ENCODE measurements around the gene SPEM3.

The SPEM3 gene

DNA sequence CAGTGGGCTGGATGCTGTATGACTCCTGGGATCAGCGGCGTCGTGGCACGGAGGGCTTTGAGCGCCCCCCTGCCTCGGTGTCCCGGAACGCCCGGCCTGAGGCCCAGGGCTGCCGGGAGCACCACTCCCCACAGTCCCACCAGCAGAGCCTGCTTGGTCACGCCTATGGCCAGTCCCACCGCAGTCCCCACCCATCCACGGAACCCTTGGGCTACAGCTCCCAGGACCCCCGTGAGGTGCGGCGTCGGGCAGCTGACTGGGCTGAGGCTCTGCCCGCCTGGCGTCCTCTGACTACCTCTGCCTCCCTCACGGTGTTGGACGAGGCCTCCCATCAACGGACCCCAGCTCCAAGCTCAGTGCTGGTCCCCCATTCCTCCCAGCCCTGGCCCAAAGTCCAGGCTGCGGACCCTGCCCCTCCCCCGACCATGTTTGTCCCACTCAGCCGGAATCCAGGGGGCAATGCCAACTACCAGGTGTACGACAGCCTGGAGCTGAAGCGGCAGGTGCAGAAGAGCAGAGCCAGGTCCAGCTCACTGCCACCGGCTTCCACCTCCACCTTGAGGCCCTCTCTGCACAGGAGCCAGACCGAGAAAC lies 1.7 kb upstream of the SPEM3 start:
- Histone ChIP-seq H3K4me3 (replicated peaks; ENCODE audit: insufficient read depth, low read length) (no peak overlapping the region), H3K27me3 (ENCODE audit: insufficient read depth, poor library complexity, severe bottlenecking) (no peaks in the 10 kb centered on the region), H3K27ac (replicated peaks) (no peak overlapping the region)
- no peak for DNase-seq (ENCODE audit: low read depth in 1 of 2, low spot score in 1 of 2)
- no peak for TF ChIP-seq GABPA (IDR thresholded peaks at IDR 0.05; ENCODE audit: low read depth)
- TF ChIP-seq, protein P1, sequence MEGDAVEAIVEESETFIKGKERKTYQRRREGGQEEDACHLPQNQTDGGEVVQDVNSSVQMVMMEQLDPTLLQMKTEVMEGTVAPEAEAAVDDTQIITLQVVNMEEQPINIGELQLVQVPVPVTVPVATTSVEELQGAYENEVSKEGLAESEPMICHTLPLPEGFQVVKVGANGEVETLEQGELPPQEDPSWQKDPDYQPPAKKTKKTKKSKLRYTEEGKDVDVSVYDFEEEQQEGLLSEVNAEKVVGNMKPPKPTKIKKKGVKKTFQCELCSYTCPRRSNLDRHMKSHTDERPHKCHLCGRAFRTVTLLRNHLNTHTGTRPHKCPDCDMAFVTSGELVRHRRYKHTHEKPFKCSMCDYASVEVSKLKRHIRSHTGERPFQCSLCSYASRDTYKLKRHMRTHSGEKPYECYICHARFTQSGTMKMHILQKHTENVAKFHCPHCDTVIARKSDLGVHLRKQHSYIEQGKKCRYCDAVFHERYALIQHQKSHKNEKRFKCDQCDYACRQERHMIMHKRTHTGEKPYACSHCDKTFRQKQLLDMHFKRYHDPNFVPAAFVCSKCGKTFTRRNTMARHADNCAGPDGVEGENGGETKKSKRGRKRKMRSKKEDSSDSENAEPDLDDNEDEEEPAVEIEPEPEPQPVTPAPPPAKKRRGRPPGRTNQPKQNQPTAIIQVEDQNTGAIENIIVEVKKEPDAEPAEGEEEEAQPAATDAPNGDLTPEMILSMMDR (IDR thresholded peaks at IDR 0.05; ENCODE audit: insufficient read depth, low read length), result no peak
- TF ChIP-seq, protein P2, sequence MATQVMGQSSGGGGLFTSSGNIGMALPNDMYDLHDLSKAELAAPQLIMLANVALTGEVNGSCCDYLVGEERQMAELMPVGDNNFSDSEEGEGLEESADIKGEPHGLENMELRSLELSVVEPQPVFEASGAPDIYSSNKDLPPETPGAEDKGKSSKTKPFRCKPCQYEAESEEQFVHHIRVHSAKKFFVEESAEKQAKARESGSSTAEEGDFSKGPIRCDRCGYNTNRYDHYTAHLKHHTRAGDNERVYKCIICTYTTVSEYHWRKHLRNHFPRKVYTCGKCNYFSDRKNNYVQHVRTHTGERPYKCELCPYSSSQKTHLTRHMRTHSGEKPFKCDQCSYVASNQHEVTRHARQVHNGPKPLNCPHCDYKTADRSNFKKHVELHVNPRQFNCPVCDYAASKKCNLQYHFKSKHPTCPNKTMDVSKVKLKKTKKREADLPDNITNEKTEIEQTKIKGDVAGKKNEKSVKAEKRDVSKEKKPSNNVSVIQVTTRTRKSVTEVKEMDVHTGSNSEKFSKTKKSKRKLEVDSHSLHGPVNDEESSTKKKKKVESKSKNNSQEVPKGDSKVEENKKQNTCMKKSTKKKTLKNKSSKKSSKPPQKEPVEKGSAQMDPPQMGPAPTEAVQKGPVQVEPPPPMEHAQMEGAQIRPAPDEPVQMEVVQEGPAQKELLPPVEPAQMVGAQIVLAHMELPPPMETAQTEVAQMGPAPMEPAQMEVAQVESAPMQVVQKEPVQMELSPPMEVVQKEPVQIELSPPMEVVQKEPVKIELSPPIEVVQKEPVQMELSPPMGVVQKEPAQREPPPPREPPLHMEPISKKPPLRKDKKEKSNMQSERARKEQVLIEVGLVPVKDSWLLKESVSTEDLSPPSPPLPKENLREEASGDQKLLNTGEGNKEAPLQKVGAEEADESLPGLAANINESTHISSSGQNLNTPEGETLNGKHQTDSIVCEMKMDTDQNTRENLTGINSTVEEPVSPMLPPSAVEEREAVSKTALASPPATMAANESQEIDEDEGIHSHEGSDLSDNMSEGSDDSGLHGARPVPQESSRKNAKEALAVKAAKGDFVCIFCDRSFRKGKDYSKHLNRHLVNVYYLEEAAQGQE (IDR thresholded peaks at IDR 0.05; ENCODE audit: insufficient replicate concordance, low read depth), result no peak
- no peak for TF ChIP-seq SPI1 (IDR thresholded peaks at IDR 0.05; ENCODE audit: borderline replicate concordance, low read depth)
- no peak for TF ChIP-seq POLR2AphosphoS5 (IDR thresholded peaks at IDR 0.05; ENCODE audit: low read depth)

DNA sequence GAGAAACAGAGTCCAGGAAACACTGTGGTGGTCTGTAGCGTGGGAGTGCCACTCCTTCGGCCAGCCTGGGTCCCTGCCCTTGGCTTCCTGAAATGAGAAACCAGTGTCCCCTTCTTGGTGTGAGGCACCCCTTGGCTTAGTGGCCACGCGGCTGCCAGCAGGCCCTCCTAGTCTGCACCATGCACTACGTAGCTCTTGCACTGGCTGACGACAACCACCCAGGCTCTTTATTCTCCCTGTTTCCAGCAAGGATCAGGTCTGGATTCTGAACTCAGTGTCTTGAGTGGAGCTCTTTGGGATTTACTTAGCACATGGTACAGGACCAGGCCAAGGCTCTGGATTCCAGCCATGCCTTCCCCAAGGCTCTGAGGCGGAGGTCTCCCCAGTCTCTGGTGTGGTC lies 1.1 kb upstream of the SPEM3 start:
- no peak for DNase-seq (ENCODE audit: low read depth in 1 of 2, low spot score in 1 of 2)
- Histone ChIP-seq H3K27ac (replicated peaks) (no peak overlapping the region), H3K27me3 (ENCODE audit: insufficient read depth, poor library complexity, severe bottlenecking) (no peaks in the 10 kb centered on the region), H3K4me3 (replicated peaks; ENCODE audit: insufficient read depth, low read length) (no peak overlapping the region)
- TF ChIP-seq, protein P1 (IDR thresholded peaks at IDR 0.05; ENCODE audit: insufficient read depth, low read length), result no peak
- TF ChIP-seq POLR2AphosphoS5 (IDR thresholded peaks at IDR 0.05; ENCODE audit: low read depth) (no peak), GABPA (IDR thresholded peaks at IDR 0.05; ENCODE audit: low read depth) (no peak), SPI1 (IDR thresholded peaks at IDR 0.05; ENCODE audit: borderline replicate concordance, low read depth) (no peak)
- TF ChIP-seq, protein P2 (IDR thresholded peaks at IDR 0.05; ENCODE audit: insufficient replicate concordance, low read depth), result no peak

DNA sequence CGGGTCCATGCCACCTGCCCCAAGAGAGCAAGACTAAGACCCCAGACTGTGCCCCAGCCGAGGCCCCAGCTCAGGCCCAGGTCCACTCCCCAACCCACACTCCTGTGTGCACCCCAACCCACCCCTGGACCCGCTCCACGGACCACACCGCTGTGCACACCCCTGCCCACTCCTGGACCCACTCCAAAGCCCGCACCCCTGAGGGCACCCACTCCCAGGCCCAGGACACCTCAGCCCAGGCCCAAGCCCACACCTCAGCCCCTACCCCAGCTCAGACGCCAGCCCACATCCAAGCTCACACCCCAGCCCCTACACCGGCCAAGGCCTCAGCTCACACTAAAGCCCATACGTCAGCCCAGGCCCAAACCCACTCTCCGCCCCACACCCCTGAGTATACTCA lies 1.1 kb downstream of the SPEM3 start:
- no peak for DNase-seq (ENCODE audit: low read depth in 1 of 2, low spot score in 1 of 2)
- H3K27me3 ChIP-seq (ENCODE audit: insufficient read depth, poor library complexity, severe bottlenecking), result no peaks in the 10 kb centered on the region
- TF ChIP-seq, protein P1 (IDR thresholded peaks at IDR 0.05; ENCODE audit: insufficient read depth, low read length), result no peak
- TF ChIP-seq SPI1 (IDR thresholded peaks at IDR 0.05; ENCODE audit: borderline replicate concordance, low read depth) (no peak), POLR2AphosphoS5 (IDR thresholded peaks at IDR 0.05; ENCODE audit: low read depth) (no peak), GABPA (IDR thresholded peaks at IDR 0.05; ENCODE audit: low read depth) (no peak)
- TF ChIP-seq, protein P2 (IDR thresholded peaks at IDR 0.05; ENCODE audit: insufficient replicate concordance, low read depth), result no peak
- no peak overlapping the region for H3K27ac ChIP-seq (replicated peaks)
- no peak overlapping the region for H3K4me3 ChIP-seq (replicated peaks; ENCODE audit: insufficient read depth, low read length)
